ENCODE data around the gene PIK3R1. TPM values are rescaled to one million over a fixed set of nuclear protein-coding genes. Genes with fewer than 3 reads are reported as not detected.

The PIK3R1 gene
- total and polyA plus RNA-seq, 10 donors = 4.9 to 200 (median 108) TPM

GRCh38 chr5:68259700-68260099 lies 44.1 kb downstream of the PIK3R1 start:
- intact Hi-C loops (cut with DNase I; ENCODE audit: low total_unique reads) = loop anchor here (10.0 kb wide), 1 partner anchor 1015 kb away; no protein-coding TSS in a partner anchor
- H3K4me1 ChIP-seq = peaks cover 27 to 92% (median 86%) of the 10 kb centered on the region in 6 donors

GRCh38 chr5:68260467-68260866 lies 44.9 kb downstream of the PIK3R1 start:
- H3K27ac ChIP-seq = peak overlapping the region in 4 of 8 donors; percentile 47 to 75 (median 56)
- intact Hi-C loops (cut with DNase I; ENCODE audit: low total_unique reads) = no loop called here
- no peak for TF ChIP-seq CTCF (IDR thresholded peaks at IDR 0.05 in 8 of 11, conservative IDR thresholded peaks at IDR 0.05 in 3 of 11)
- TF ChIP-seq POLR2AphosphoS5 (IDR thresholded peaks at IDR 0.05) = no peak
- TF ChIP-seq POLR2A (IDR thresholded peaks at IDR 0.05) = no peak
- no peaks in the 10 kb centered on the region for H3K9me3 ChIP-seq
- no peak for DNase-seq
- H3K4me1 ChIP-seq = peaks cover 33 to 92% (median 86%) of the 10 kb centered on the region in 6 donors
- H3K36me3 ChIP-seq = peaks cover 0 to 13% (median 0%) of the 10 kb centered on the region in 6 donors
- no peak overlapping the region for H3K4me3 ChIP-seq
- no peaks in the 10 kb centered on the region for H3K27me3 ChIP-seq (replicated peaks in 1 of 7)
- 80 to 92% (median 88%) methylated on average over 3 of the region's 3 CpGs for WGBS, 5 donors

More at GRCh38 chr5:68259700-68260099, 44.1 kb downstream of the PIK3R1 start:
- Histone ChIP-seq H3K36me3 (peaks cover 0 to 13% (median 0%) of the 10 kb centered on the region in 6 donors), H3K27ac (peak overlapping the region in 3 of 8 donors; percentile 11 to 75 (median 57)), H3K9me3 (no peaks in the 10 kb centered on the region), H3K27me3 (replicated peaks in 1 of 7) (no peaks in the 10 kb centered on the region), H3K4me3 (no peak overlapping the region)
- no peak for DNase-seq
- WGBS, 5 donors = 95 to 97% (median 96%) methylated on average over 2 of the region's 2 CpGs
- TF ChIP-seq POLR2AphosphoS5 (IDR thresholded peaks at IDR 0.05) (no peak), POLR2A (IDR thresholded peaks at IDR 0.05) (no peak), CTCF (IDR thresholded peaks at IDR 0.05 in 8 of 11, conservative IDR thresholded peaks at IDR 0.05 in 3 of 11) (no peak)

- Histone ChIP-seq H3K27me3 (replicated peaks in 1 of 7) (no peaks in the 10 kb centered on the region), H3K9me3 (no peaks in the 10 kb centered on the region), H3K4me1 (peaks cover 39 to 92% (median 86%) of the 10 kb centered on the region in 6 donors), H3K4me3 (no peak overlapping the region), H3K36me3 (peaks cover 0 to 13% (median 0%) of the 10 kb centered on the region in 6 donors), H3K27ac (peak overlapping the region in 6 of 8 donors; percentile 28 to 75 (median 50))
- no peak for DNase-seq
- intact Hi-C loops (cut with DNase I; ENCODE audit: low total_unique reads) = no loop called here
- TF ChIP-seq POLR2AphosphoS5 (IDR thresholded peaks at IDR 0.05) = no peak
Measured at GRCh38 chr5:68261169-68261568, 45.6 kb downstream of the PIK3R1 start.

GRCh38 chr5:68261569-68262065 lies 46.1 kb downstream of the PIK3R1 start:
- DNase-seq = no peak
- TF ChIP-seq POLR2A (IDR thresholded peaks at IDR 0.05) (no peak), POLR2AphosphoS5 (IDR thresholded peaks at IDR 0.05) (no peak), CTCF (IDR thresholded peaks at IDR 0.05 in 8 of 11, conservative IDR thresholded peaks at IDR 0.05 in 3 of 11) (no peak)
- Histone ChIP-seq H3K27me3 (replicated peaks in 1 of 7) (no peaks in the 10 kb centered on the region), H3K27ac (peak overlapping the region in 6 of 8 donors; percentile 28 to 75 (median 50)), H3K36me3 (peaks cover 0 to 13% (median 0%) of the 10 kb centered on the region in 6 donors), H3K4me1 (peaks cover 39 to 92% (median 86%) of the 10 kb centered on the region in 6 donors), H3K4me3 (no peak overlapping the region), H3K9me3 (no peaks in the 10 kb centered on the region)
- intact Hi-C loops (cut with DNase I; ENCODE audit: low total_unique reads) = no loop called here
- 25 to 50% (median 34%) methylated on average over 4 of the region's 4 CpGs for WGBS, 5 donors
